Stimulated activated naive CD8-positive, alpha-beta T cell treated with anti-CD3 and anti-CD28 coated beads, Interleukin-15, Interleukin-2, amounts not matched to agents 100 U/mL and 50 U/mL, for 24 hours (primary cell): ENCODE measurements around the gene PDZRN4.
"Not testable (repeated sequence)": the region's sequence is repeated elsewhere in the genome, so short reads cannot be mapped to it uniquely, and the experiment has no call there.

Experiments
- ATAC-seq: fragments of 150-1000 bp; cut with Tn5 transposase; one replicate; pipeline ENCODE4 v1.10.0; 2021
- DNase-seq: peaks from one replicate; pipeline ENCODE4 v3.0.0; 2021

The PDZRN4 gene

DNA sequence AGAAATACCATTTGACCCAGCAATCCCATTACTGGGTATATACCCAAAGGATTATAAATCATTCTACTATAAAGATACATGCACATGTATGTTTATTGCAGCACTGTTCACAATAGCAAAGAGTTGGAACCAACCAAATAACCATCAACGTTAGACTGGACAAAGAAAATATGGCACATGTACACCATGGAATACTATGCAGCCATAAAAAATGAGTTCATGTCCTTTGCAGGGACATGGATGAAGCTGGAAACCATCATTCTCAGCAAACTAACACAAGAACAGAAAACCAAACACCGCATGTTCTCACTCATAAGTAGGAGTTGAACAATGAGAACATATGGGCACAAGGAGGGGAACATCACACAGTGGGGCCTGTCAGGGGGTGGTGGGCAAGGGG lies 97.3 kb downstream of the PDZRN4 start:
- not testable (repeated sequence) for DNase-seq, ATAC-seq

DNA sequence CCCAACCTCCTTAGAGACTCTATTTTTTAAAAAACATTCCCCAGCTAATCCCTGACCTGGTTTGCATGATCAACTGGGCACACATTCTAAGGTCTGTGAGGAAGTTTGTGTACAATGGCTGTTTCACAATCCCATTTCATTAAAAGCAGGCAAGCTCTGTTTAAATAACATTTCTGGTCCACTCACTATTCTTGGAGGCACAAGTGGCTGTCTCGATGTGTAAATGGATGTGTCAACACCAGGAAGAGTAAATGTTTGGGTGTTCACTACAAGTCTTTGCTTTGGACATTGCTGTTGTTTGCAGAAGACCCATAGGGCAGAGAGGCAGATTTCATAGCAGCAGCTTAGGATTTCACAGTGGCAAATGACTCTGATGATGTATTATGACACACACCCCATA lies 98.3 kb downstream of the PDZRN4 start:
- no peak for ATAC-seq
- no peak for DNase-seq

DNA sequence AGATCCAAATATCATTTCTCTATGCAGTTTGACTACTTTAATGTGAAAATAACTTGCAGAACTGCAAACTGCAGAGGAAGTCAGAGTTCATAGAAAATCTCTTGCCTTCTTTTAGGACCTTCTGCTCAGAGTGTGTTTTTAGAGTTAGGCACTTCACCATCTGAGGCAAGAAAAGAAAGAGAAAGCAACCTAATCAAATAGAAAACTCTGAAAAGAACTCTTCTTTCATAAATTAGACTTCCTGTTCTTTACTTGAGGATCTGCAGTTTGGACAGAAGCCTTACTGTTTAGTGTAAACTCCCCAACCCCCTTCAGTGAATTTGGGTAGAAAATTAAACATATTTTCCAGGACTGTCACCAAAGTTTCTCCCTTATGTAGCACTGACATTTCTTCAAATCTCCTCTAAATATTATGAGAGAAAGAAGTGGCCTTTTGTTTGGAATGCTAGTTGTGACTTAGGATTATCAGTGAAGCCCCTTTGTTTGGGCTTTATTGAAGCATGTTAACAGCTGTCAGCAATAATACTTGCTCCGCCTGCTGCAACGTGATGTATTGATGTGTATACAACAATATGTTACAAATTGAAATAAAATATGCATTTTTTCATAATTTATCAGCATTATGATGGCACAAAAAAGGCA lies 99.5 kb downstream of the PDZRN4 start:
- DNase-seq (no peak), ATAC-seq (no peak)

DNA sequence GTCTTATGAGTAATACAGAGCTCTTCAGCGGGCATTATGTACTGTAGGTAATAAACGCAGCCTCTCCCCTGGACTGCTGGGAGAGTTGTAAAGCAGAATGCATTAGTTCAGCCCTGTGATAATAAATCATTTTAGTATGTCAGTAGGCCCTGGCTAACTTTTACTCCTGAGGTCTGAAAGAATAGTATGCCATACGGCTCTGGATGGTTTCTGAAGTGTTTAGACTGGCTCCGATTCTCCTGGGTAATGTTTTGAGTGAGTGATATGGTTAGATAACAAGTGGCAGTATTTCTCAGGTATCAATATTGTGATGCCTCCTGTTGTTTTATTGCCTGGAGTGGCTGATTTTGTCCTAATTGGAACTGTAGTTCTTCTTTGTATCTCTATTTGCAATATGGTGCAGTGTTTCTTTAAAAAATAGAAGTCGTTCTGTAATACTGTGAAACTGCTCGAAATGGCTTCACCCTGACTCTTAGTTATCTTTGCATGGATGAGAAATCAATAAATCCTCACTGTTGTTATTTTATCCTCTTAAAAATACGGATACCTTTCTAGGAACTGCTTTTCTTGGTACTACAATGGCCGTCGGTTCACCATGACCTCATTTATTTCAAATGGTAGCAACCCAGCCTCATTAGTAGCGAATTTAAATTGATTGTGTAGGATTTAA lies 100.2 kb downstream of the PDZRN4 start:
- no peak for ATAC-seq

DNA sequence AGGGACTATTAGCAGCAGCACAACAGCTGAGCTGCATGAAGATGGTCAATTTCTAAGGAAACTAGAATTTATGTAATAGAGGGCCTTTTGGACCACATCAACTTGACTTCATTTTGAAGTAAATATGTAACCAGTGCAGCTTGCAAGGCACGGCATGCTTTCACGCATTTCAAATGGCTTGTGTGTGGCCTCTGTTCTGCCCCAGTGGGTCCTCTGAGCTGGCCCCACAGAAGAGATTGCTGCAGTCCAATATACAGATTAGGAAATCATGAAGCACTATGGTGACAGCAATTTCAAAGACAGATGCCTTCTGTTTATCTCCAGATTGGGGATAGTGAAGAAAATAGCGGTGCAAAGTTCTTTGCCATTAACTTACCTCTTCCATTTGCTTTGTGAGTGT lies 101.4 kb downstream of the PDZRN4 start:
- ATAC-seq (no peak), DNase-seq (no peak)

More for the DNA sequence above, 100.2 kb downstream of the PDZRN4 start:
- DNase-seq, result no peak

DNA sequence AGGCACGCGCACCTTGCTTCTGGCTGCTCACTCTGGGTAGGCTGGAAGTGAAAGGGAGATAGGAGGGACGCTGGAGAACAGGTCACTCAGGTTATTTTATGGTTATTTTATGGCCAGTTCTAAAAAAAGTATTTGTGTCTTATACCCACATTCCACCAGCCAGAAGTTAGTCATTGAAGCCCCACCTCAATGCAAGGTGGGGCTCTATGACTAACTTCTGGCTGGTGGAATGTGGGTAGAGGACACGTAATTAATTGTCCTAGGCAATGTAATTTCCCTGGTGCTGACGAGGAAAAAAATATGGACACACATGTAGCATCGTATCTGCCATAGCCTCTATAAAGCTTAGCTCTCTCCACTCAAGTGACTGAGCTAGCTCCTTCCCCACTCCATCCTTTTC lies 104.9 kb downstream of the PDZRN4 start:
- DNase-seq, result no peak
- no peak for ATAC-seq

DNA sequence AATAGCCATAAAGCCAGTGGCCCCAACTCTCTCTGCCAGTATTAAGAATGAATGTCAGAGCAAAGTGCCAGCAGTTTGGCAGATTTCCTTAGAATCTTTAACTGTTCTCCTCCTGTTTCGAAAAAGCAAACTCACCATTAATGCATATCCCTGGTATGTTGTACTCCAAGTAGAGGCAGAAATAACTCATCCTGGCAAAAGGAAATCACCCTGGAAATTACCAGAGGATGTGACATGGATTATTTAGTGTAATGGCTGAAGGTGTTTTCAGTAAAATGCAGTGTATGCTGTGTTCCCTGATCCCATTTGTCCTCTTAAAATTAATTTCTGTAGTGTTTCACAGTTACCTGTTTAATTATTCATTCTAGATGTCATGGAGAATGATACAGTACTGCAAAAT lies 105.3 kb downstream of the PDZRN4 start:
- no peak for ATAC-seq
- no peak for DNase-seq

DNA sequence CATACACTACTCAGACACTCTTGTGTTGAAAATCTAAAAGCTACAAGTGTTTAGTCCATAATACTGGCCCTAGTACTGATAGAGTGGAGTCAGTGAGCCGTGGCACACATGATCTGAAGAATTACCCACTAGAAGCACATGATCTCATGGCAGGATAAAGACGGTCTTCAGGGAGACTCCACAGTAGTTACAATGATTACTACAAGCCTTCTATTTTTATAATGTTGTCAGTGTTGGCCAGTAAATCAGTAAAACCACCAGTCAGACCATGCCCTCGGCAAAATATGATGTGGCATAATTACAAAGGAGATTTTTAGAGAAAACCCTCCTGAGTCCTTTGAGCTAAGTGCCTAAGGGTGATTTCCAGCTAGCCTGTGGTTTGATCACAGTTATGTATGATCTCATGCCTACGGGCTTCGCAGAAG lies 114.9 kb downstream of the PDZRN4 start:
- DNase-seq (no peak), ATAC-seq (no peak)

DNA sequence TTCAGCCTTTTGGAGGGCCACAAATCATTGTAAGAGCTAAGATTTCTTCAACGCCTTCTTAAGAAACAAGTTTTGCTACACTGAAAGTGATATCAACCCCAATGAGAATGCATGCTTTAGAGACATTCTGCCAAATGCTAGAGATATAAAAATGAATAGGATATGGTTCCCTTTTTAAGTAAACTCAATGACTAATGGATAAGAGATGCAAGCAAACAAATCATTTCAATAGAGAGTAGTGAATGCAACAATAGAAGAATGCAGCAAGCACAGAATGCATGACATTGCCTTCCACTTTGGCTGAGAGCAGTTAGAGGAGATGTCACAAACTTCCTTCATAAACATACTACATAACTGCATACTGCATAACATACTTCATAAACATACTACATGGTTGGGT lies 116.4 kb downstream of the PDZRN4 start:
- no peak for ATAC-seq

DNA sequence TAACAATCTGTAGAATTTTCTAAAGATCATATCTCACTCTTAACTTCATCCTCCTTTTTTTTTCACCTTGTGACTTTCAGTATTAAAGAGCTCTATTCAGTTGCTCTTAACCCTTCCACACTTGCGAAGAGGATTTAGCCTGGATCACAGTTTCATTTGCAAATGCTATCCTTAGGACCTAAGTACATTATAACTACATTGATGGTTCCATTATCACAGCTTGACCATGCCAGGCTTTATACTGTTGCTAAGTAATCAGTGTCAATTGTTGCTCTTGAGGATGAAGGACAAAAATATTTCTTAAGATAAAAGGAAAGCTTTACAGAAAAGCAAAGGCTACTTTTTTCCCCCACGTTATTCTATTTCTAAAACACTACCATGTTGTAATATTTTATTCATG lies 122.2 kb downstream of the PDZRN4 start:
- ATAC-seq (no peak), DNase-seq (no peak)

More for the DNA sequence above, 116.4 kb downstream of the PDZRN4 start:
- no peak for DNase-seq

DNA sequence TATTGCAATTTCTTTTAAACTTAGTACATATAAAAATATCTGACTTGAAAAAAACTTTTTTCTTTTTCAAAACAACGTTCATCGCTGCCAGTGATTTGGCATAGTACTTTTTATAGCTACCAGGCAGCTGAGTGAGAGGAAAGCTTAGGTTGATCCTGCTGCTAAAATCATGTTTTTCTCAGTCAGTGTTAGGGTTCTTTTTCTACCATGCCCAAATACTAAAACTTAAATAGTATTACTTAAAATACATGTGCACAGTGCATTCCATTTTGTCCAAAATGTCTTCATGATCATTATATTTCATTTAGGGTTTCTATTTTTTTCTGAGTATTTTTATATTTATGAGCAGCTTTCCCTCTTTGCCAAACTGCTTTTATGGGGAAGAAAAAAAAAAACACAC lies 123.8 kb downstream of the PDZRN4 start:
- no peak for DNase-seq
- no peak for ATAC-seq

DNA sequence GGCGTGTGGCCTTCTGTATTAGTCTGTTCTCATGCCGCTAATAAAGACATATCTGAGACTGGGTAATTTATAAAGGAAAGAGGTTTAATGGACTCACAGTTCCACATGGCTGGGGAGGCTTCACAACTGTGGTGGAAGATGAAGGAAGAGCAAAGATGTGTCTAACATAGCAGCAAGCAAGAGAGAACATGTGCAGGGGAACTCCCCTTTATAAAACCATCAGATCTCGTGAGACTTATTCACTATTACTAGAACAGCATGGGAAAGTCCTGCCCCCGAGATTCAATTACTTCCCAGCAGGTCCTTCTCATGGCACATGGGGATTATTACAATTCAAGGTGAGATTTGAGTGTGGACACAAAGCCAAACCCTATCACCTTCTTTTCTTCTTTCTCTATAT lies 124.3 kb downstream of the PDZRN4 start:
- not testable (repeated sequence) for ATAC-seq

DNA sequence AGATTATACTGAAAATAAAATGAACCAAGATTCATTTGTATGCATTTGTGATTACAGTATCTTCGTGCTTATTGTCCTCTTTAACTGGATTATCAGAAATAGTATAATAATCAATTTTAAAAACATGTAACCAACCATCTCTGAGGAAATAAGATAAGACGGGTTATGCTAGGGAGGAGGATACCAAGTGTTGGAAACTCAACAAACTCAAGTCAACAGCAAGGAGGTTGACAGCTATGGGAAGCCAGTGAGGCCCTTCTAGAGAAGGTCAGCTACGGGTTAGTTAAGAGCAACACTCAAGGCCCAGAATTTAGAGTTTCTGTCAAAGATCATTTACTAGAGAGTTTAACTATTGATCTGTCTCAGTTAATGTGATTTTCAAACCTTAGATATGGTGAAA lies 137.2 kb downstream of the PDZRN4 start:
- ATAC-seq (no peak), DNase-seq (no peak)

More for the DNA sequence above, 124.3 kb downstream of the PDZRN4 start:
- not testable (repeated sequence) for DNase-seq

DNA sequence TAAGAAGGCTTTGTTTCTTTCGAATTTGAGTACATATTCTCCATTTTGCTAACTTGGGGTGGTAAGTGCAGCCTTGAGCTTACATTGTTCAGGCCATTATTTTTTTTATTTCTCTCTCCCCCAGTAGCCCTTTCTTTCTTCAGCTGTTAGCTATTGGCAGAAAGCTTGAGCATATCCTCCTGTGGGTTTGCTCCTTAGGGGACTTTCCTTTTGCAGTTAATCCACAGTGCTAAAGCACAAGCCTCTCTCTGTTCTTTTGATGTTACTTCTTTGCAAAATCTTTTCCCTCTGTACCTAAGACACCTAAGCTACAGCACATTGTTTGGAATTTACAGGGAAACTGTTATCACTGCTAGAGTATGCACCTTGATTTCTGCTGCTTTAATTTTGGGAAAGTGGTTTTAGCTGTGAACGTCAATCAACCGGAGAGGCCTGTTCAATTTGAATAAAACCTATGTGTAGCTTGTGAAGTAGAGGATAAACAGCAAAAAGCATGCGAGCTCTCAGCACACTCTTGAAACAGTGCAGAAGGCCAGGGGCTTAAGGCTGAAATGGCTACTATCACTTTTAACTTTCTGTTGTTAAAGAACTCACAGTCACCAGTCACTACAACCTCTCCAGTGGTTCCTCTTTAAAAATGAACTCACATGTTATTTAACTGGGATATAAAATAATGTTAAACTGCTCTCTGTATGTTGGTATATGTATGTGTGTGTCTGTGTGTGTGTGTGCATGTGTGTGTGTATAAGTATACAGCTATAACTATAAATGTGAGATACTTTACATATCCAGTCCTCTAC lies 139.2 kb downstream of the PDZRN4 start:
- DNase-seq (no peak), ATAC-seq (no peak)

DNA sequence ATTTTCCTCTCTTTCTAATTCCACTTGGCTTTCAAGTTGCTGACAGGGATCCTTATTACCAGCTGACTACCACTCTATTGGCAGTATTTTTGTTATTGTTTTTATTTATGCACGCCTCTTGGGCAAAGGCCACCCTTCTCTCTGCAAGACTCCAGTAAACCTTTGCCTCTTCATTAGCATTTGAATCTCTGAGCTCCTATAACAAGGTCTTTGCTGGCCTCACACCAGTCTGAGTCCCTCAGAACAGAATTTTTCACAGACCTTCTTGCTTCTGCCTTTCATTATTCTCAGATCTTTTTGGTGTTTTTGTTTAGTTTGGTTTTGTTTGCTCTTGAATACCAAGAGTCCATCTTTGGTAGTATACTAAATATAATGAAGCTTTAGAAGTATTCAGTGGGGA lies 145.9 kb downstream of the PDZRN4 start:
- ATAC-seq (no peak), DNase-seq (no peak)

DNA sequence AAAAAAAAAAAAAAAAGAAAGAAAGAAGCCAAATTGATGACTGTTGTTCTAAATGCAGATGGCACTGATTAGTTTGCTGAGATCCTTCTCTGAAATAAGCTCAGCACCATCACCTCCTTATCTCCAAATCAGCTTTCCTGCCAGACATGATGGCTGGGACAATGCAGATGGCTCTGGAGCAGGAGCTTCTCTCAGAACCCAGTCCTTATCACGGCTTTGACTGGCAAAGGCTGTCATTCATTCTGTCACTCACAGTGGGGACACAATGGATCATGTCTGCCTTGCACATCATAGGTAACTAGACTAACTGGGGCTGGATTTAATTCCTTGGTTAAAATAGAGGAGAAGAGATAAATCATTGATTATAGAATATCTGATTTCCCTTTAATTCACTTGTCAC lies 146.3 kb downstream of the PDZRN4 start:
- ATAC-seq, result no peak
- no peak for DNase-seq

DNA sequence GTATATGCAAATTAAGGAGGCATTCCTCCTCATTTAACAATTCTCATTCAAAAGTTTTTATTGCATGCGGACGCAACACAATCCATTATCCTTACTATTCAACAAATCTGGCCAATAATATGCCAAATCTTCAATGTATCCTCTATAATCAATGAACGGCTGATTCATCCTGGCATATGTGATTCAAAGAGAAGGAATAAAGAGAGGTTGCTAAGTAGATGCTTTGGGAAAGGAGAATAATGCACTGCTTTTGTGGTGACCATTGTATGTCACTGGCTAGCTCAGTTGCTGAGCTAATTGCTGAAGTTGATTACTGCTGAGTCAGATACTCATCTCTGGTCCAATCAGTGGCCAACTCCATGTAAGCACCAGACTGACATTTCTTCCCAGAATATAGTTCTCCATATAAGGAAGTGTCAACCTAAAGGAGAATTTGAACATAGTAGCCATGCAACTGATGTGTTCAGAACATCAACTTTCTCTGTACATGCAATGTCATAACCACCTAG lies 148.0 kb downstream of the PDZRN4 start:
- DNase-seq (no peak), ATAC-seq (no peak)

DNA sequence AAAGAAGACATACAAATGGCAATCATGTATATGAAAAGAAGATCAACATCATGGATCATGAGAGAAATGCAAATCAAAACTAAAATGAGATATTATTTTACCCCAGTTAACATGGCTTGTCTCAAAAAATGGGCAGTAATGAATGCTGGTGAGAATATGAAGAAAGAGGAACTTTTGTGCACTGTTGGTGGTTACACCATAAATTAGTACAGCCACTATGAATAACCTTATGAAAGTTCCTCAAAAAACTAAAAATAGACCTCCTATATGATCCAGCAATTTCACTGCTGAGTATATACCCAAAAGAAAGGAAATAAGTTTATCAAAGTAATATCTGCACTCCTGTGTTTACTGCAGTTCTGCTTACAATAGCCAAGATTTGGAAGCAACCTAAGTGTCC lies 151.7 kb downstream of the PDZRN4 start:
- DNase-seq (no peak), ATAC-seq (no peak)

DNA sequence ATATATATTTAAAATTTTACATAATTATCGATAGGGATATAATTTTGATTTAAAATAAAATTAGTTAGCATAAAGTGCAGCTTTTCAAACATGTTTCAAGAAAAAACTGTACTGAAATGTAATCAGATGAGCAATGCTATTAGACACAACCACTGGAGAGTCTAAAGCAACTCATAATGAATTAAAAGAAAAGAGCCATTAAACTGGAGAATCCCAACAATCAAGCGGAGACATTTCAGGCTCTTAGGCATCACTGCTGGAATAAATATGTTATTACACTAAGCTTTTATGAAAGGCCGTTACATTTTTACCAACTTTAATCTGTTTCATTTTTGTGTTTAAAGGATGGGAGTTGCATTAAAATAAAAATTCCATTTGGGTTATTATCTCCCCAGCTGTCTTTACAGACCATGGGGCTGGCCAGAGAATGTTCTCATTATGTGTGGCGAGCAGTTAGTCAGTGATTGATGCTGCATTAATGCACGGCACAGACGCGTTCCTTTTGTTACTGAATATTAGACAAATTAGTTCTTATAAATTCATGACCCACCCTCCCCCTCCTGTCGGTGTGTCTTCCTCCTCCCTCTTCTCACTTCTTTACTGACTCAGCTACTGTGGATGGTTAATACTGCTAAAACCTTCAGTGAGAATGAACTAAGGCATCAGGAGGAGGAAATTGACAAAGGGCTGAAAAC lies 156.8 kb downstream of the PDZRN4 start:
- ATAC-seq (no peak), DNase-seq (no peak)

DNA sequence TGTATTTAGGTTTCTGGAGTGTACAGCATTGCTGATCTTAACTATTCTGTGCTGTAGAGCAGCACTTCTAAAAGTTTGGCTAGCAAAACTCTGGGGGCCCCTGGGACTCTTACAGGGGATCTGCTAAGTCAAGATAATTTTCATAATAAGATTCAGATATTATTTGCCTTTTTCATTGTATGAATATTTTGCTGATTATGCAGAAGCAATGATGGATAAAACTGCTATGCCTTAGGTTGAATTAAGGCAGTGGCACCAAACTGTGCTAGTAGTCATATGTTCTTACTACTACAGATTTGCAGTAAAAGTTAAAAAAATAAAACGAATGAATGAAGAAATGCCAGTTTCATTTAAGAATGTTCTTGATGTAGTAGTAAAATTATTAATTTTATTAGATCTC lies 160.1 kb downstream of the PDZRN4 start:
- DNase-seq, result no peak
- no peak for ATAC-seq

DNA sequence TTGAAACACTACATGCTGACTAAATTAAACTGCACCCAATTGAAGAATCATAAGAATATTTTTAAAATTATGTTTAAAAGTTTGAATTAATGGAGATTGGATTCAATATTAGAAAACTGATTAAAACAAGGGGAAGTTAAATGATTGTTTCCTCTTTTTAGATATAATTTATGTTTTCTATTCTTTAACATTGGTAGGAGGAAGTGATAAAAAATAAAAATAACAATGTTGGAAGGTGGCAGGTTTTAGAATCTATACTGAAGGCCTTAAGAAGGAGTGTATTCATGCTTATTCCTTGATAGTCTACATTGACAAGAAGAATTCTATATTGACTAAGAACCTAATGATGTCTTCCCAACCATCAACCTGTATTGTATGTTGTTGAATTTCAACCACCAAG lies 168.1 kb downstream of the PDZRN4 start:
- ATAC-seq, result no peak
- no peak for DNase-seq

DNA sequence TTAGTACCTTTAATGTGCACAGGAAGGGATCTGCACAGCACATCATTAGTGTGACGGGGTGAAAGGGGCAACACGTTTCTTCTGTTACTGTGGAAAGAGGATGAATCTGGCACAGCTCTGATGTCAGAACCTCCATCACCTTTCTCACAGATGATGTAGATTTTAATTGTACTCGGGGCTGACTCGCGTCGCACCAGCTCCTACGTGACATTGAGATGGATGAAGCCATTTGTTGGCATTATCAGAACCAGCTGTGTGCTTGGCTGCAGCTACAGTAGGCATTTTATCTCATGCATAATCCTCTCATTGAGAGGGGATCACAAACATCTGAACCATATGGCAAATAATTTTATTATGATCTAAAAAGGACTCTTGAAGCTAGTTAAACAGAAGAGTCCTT lies 173.6 kb downstream of the PDZRN4 start:
- ATAC-seq (no peak), DNase-seq (no peak)

DNA sequence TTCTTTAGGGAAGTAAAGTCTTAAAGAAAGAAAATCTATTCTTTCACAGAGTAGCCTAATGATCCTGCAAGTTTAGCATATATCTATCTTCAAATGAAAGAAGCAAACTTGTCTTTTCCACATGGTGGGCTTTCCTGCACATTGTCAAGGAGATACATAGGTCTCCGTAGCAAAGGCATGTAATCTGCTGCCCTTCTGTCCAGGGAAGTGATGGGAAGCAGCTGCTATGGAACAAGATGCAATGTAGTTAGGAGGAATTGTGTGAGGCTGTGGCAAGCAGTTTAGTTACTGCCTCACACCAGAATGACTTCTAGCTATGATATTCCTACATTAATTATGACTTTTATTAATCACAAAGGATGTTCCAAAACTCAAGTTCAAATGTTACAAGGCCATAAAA lies 174.4 kb downstream of the PDZRN4 start:
- ATAC-seq, result no peak
- no peak for DNase-seq
